IPS DF 4.7 (cell line): ENCODE data around the gene ACSS1.

Experiments
- DNase-seq: peaks from one replicate; pipeline ENCODE4 v3.0.0-alpha.2; 2013; ENCODE audit warnings: low spot score; ENCODE audit errors: extremely low read depth

The ACSS1 gene

DNA sequence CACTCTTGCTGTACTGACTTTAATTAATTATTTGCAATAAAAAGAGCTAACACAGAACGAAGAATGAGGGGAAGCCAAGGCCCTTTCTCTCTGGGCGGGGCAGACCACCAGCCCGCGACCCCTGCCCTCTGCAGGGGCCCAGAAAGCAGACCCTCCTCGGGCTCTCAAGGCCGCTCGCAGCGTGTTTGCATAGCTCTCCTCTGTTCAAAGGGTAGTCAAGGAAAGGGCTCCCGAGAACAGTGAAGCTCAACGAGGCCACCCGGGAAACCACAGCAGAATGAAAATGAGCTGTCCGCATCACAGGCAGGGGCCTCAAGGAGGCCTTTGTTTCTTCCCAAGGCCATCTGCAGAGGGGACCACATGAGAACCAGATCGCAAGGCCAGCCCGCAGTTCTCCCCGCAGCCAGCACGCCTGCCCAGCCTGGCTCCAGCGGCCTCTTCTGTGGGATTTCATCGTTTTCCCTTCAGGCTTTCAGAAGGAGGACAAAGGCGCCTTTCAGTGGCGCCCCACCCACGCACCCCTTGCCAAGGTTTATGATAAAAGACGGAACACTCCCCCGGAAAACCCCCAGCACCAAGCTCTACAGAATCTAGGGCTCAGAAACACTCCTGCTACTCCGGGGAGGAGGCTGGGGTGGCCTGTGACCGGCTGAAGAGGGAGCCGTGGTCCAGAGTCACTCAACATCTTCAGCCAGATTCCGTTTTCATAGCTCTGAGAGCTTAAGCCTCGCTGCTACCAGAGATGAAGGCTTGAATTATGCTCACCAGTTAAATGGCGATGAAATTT, 25.3 kb downstream of the ACSS1 start:
- no peak for DNase-seq

GRCh38 chr20:25032065-25032477, 25.9 kb downstream of the ACSS1 start:
- DNase-seq: no peak

DNA sequence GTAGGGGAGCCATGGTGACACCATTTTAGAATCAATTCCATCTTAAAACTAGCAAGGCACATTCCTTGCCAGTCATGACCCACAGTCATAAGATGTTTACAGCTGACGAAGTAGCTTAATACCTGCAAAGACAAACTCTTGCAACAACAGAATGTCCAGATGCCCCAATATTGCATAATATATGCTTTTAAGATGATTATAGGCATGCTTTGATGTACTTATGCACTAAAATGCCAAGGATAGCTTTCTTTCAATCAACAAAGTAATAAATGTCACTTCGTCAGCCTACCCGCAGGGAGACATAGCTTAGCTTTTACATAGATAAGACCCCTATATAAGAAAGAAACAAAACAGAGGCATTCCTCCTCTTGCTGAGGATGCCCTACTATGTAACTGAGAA, 26.7 kb downstream of the ACSS1 start:
- no peak for DNase-seq

DNA sequence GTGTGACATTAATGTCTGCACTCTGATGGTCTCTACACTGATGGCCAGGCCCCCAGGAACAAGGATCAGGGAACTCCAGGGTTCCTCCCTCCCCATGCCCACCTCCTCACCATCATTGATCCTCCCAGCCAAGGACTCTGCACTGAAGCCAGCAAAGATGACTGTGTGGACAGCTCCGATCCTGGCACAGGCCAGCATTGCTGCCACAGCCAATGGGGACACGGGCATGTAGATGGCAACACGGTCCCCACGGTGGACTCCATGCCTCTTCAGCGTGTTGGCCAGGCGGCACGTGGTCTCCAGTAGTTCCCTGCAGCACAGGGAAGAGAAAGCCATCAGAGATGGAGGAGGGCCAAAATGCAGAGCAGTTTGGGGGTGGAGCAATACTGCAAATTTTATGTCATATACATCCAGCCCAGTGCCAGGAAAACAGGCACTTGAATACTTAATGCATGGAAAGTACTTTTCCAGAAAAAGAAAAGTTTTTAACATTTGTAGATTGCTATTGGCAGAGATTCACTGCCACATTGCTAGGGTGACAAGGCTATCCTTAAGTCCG, 27.2 kb downstream of the ACSS1 start:
- DNase-seq: no peak

GRCh38 chr20:25030007-25030648, 27.8 kb downstream of the ACSS1 start:
- DNase-seq: no peak

GRCh38 chr20:25025986-25026605, 31.8 kb downstream of the ACSS1 start:
- no peak for DNase-seq

GRCh38 chr20:25025091-25025861, 32.7 kb downstream of the ACSS1 start:
- DNase-seq: no peak

GRCh38 chr20:25024171-25024570, 33.8 kb downstream of the ACSS1 start:
- no peak for DNase-seq

DNA sequence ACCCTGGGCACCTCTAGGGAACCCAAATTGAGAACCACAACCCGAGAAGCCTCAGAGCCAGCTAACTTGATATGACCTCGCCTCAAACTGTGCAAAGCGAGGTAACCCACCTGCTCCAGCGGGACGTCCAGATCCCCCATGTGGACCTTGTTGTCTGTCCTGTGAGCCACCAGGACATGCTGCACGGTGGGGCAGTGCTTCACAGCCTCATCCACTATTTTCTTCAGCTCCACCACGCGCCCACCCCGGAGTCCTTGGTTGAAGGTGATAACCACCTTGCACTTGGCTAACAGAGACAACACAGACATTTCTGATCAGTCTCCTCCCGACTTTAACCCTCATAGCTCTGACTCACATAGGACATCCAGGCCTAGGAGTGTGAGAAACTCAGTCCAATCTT, 34.6 kb downstream of the ACSS1 start:
- DNase-seq: no peak

- DNase-seq: no peak
Observed at GRCh38 chr20:25022680-25023079, 35.3 kb downstream of the ACSS1 start.

- no peak for DNase-seq
Observed at GRCh38 chr20:25021336-25021735, 36.6 kb downstream of the ACSS1 start.

DNA sequence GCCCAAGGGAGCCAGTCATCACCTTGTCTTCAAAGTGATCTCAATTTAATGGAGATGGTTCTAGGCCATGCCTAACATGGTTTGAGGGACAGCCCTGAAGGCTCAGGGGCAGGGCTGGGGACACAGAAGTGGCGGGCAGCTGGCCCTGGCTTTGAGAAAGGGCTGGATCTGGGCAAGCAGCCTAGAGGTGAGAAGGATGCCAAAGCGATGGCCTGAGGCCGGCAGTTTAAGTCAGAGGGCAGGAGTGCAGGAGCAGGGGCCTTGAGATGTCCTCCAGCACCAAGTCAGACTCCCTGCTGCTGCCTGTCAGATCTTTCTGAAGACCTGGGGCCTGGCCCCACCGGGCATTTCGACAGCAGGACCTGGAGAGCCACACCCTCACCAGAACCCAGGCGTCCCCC, 37.0 kb downstream of the ACSS1 start:
- DNase-seq: no peak

- no peak for DNase-seq
Observed at GRCh38 chr20:25020345-25020744, 37.6 kb downstream of the ACSS1 start.

- DNase-seq: no peak
Observed at GRCh38 chr20:25019381-25020155, 38.4 kb downstream of the ACSS1 start.

DNA sequence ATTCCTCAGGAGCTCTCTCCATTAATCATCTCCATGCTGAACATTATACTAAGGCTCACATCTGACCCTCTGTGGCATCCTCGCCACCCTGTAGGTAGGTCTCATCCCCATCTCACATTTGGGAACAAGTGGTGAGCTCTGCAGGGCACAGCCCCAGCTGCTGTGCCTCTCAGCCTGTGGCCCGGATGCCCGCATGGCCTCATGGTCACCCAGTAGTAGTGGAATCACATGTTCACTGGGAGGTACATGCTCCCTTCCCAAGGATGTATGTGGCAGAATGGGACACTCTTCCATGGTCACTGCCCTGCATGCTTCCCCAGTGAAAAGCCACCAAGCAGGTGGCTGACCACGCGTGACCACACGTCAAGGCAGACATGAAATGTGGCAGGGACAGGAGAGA, 39.1 kb downstream of the ACSS1 start:
- DNase-seq: no peak

DNA sequence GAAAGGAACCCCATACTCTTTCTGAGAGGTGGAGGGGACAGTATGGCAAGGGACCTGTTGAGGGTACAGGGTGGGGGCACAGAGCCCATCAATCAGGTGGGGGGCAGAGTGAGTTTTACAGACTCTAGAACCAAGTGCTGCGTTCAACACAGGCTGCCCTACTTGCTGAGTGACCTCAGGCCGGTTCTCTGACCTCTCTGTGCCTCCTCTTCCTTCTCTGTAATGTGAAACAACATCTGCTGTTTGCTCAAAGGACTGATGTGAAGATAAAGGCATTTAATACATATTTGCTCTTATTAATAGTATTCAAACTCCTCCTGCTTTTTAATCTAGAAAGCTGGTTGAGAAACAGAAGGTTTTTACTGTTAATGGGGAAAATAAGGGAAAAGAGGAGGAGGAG, 39.5 kb downstream of the ACSS1 start:
- no peak for DNase-seq

GRCh38 chr20:25017257-25017803, 40.6 kb downstream of the ACSS1 start:
- DNase-seq: no peak

GRCh38 chr20:25016471-25016870, 41.5 kb downstream of the ACSS1 start:
- no peak for DNase-seq

GRCh38 chr20:25015986-25016385, 42.0 kb downstream of the ACSS1 start:
- DNase-seq: no peak

DNA sequence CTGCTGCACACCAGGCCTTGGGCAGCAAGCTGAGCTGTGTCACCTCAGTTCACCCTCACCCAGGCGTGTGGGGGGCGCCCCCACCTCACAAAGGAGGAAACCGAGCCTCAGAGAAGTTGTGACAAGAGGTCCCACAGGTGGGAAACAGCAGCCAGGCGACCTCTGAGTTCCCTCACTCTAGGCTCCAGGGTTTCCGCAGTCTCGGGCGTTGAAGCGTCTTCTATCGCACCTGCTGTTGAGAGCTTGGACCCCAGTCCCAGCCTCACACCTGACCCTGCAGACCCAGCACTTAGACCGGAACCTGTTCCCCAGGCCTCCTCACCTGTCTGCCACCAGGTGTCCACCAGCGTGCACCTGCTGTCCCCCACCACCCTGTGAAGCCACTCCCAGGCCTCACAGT, 43.1 kb downstream of the ACSS1 start:
- no peak for DNase-seq
